Skin epidermis (tissue), 12 donors: ENCODE measurements around the gene ARHGEF10L.

Experiments
- H3K27ac ChIP-seq, 21 experiments: fragments of 200-600 bp; sonication (generic) in 11 of 21; one replicate each; pipeline ENCODE4 v1.5.0; 2020; ENCODE audit warnings: mild to moderate bottlenecking in 3 of 21, inconsistent platforms in 2 of 21, moderate library complexity in 2 of 21
- H3K4me3 ChIP-seq, 7 experiments: fragments of 200-600 bp; sonication (generic) in 2 of 7; one replicate each; pipeline ENCODE4 v1.5.0; 2020; ENCODE audit warnings: inconsistent platforms in 2 of 7, mild to moderate bottlenecking in 2 of 7, moderate library complexity in 1 of 7

Gene ARHGEF10L

DNA sequence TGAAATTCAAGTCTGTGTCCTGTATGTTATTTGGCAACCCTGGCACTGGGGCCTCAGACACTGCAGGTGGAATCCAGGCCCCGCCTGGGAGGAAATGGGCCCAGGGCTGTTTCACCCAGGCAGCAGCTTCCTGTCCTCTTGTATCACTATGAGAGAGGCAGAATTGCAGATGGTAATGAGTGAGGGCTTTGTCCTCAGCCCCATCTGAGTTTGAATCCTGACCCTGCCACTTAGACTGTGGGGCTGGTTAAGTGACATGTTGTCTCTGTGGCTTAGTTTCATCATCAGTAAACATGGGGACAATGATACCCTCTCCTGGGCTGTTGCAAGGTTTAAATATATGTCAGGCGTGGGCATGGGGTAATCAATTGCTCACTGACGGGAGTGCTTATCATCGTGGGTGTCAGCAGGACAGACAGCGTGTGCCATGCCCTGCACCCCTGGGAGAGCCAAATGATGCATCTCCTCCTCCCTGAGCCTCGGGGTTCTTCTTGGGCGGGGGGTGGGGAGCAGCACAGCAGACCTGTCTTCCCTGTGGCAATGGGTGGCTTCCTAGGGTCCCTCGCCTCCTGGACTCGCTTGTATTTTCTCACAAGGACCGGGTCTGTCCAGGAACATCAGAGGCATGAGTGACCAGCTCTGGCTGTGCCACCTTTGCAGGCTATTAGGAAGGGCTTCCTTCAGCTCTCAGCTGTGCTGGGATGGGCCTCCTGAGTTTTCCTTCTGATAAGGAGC lies 42.1 kb downstream of the ARHGEF10L start:
- H3K27ac ChIP-seq: peak overlapping the region in 11 of 21 experiments; percentile 13 to 61 (median 38)

DNA sequence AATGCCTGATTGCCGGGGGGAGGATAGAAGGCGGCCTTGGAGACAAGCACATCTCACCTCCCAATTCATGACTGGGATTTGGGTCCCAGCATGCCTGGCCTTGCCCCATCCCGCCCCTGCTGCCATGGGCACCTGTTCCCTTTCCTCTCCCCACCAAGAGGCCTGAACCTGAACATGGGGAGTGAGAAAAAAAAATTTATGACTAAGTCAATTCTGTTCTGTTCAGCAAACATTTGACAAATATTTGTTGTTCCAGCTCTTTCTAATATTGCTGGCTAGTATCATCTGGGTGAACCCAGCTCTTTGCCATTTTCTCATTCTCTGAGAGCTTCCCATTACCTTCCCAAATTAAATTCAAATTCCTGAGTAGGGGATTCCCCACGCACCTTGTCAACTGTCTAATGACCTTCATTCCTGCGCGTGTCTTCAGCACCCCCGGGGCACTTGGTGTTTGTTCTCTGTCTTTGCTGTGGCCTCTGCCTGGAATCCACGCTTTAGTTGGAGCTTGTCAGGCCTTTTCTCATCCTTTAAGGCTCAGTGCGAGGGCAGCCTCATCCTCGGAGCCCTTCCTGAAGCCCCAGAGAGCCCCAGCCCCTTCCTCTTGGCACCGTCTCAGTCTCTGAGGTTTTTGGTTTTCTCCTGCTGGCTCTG lies 42.8 kb downstream of the ARHGEF10L start:
- Histone ChIP-seq H3K4me3 (no peak overlapping the region), H3K27ac (peak overlapping the region in 12 of 21 experiments; percentile 13 to 61 (median 40))

More for the DNA sequence above, 42.1 kb downstream of the ARHGEF10L start:
- no peak overlapping the region for H3K4me3 ChIP-seq

DNA sequence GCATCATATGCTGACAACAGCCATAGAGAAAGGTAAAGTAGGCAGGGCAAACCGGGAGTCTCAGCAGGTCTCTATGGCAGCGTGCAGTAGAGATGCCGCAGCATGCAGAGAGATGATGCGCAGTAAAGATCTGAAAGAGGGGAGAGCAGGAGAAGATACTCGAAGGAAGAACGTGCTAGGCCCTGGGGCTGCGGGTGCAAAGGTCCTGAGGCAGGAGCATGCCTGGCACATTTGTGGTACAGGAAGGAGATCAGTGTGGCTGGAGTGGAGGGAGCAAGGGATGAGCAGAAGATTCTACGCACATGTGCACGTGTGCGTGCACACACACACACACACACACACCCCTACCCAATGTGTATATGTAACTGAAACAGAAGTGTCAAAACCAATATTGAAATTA lies 45.0 kb downstream of the ARHGEF10L start:
- Histone ChIP-seq H3K27ac (no peak overlapping the region), H3K4me3 (no peak overlapping the region)

DNA sequence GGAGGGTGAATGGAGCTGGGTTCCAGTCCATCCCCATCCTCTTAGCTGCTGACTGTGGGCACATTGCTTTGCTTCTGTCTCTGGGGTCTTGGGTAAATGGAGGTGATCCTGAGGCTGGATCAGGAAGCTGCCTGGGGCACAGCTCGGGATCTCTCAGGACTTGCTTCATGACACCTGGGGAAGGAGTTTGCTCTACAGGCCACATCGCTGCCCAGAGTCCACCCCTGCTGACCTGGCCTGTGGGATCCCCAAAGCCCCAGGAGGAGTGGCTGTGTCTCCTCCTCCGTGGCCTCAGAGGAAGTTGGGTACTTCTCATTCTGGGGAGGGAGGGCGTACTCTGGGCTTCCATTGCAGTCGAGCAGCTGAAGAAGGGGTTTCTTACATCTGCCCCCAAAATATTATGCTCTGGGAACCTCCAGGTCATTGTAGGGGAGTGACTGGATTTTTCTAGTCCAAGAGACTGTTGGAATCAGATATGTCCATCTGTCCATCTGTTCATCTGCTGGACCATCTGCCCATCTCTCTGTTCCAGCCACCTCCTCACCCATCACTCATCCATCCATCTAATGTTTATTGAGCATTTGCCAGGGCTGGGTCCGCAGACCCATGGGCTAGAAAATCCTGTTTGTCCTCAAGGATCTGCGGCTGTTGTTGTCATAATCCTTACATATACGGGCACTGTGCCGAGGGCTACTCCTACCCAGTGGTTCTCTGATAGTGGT lies 45.9 kb downstream of the ARHGEF10L start:
- Histone ChIP-seq H3K4me3 (no peak overlapping the region), H3K27ac (peak overlapping the region in 9 of 21 experiments; percentile 8 to 84 (median 30))

DNA sequence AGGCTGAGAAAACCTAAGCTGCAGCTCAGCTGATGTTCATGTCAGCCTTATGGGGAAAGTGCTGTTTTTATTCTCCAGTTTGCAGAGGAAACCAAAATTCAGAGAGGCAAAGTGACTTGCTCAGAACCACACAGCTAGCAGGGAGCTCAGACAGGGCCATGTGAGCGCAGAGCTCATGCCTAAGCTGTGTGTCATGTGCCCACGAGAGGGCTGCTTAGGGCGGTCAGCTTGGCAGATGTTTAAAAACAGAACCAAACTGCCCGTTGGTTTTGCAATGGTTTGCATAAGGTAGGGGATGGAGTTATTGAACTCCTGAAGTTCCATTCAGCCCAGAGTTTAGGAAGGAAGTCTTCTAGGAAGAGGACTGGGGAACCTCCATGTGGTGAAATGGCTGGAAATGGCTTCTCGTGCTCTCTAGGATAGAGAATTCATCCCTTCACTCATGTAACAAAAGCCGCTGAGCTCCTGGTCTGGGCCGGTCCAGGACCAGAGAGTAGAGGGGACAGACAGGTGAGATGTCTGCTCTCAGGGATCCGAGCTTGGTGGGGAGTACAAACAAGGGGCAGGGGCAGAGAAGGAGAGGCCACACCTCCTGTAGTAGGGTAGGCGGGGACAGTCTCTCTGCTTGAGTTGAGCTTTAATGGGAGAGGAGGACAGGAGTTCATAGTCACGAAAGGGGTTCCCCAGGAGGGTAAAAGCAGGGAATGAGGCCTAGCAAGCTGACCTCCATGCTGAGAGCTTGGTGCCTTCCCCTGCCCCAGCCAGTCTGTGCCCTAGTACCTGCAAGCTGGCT lies 46.9 kb downstream of the ARHGEF10L start:
- H3K4me3 ChIP-seq: no peak overlapping the region
- peak overlapping the region in 13 of 21 experiments; percentile 1 to 84 (median 37) for H3K27ac ChIP-seq

DNA sequence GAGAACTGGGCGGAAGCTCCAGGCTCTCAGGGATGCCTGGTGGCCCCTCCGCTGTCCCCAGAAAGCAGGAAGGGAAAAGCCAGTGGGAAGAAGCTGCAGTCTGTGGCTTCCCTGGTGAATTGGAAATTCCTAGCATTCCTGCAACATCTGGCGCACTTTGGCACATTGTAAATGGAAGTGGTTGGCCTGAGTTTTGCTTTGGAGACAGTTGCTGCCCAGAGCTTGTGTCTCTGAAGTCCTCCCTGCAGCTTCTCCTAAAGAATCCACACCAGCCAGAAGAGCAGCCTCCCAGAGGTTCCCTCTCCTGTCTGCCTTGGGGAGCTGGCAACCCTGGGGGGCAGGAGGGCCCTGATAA lies 48.2 kb downstream of the ARHGEF10L start:
- Histone ChIP-seq H3K4me3 (no peak overlapping the region), H3K27ac (peak overlapping the region in 19 of 21 experiments; percentile 44 to 84 (median 68))

DNA sequence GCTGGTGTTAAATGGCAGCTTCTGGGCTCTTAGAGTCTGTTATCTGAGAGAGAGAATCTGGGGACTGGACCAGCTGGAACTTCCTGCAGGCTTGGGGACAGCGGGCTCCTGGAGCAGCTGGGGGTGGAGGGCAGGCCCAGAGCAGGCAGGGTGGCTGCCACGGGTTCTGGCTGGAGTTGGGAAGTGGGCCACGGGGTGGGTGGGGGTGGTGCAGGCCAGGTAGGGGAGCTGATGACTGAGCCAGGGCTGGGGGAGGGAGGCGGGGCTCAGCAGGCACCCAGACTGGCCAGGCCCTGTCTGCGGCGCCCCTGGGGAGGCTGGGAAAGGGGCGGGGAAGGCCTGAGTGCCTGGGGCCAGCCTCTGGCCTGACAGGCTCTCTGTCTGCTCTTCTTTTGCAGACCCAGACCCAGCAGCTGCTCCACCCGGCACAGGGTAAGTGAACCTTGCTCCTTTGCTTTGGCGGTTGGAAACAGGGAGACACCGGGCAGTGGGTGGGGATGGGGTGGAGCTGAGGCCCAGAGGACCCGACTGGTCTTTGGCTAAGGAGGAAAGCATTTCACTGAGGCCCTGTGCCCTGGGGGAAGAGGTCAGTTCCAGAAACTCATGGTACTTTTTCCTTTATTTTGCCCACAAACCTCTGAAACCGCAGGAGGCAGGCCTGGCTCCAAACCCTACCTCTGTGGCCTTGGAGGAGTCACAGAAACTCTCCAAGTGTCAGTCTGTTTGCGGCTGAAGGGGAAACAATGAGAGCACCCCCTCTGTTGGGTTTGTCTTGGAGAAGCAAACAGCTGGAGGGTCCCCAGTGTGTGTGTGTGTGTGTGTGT lies 48.8 kb downstream of the ARHGEF10L start:
- H3K4me3 ChIP-seq: no peak overlapping the region
- peak overlapping the region in 20 of 21 experiments; percentile 42 to 84 (median 68) for H3K27ac ChIP-seq

DNA sequence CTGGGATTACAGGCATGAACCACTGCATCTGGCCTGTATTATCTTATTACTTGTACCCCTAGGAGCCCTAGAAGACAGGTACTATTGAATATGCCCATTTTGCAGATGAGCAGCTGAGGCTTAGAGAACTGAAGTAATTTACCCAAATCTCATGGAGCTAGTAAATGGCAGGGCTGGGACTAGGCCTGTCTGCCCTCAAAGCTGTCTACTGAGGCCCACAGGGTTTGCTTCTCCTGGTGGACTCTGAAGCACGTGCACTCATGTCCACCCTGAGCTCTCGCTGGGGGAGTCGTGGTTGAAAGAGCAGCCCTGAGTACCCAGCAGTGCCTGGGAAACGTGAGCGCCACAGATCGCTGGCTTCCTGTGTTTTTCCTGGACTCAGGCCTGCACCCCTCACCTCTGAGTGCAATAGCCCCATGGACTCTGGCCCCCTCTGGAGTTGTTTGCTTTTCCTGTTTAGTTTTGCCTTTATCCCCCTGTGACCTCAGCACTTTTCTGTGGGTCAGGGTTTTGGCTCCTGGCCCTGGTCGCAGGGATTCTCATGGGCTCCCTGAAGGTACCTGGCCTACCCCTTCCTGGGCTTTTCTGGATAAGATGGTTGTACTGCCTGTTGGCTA lies 52.4 kb downstream of the ARHGEF10L start:
- Histone ChIP-seq H3K27ac (peak overlapping the region in 1 of 21 experiments; percentile 3), H3K4me3 (no peak overlapping the region)

DNA sequence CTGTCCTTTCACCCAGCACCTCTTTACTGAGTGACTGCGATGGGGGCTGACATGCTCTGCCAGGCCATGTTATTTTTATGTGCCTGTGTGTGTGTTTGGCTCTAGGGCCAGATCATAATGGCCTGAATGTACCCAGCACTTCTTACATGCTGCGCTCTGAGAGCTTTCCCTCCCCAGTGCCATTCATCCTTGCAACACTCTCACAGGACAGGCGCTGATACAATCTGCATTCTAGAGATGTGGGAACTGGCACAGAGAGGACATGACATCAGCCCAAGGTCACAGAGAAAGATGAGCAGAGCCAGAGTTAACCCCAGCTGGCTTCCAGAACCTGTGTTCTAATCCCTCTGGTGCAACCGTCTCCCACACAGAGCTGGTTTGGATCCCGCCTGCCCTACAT lies 54.5 kb downstream of the ARHGEF10L start:
- Histone ChIP-seq H3K4me3 (no peak overlapping the region), H3K27ac (no peak overlapping the region)

DNA sequence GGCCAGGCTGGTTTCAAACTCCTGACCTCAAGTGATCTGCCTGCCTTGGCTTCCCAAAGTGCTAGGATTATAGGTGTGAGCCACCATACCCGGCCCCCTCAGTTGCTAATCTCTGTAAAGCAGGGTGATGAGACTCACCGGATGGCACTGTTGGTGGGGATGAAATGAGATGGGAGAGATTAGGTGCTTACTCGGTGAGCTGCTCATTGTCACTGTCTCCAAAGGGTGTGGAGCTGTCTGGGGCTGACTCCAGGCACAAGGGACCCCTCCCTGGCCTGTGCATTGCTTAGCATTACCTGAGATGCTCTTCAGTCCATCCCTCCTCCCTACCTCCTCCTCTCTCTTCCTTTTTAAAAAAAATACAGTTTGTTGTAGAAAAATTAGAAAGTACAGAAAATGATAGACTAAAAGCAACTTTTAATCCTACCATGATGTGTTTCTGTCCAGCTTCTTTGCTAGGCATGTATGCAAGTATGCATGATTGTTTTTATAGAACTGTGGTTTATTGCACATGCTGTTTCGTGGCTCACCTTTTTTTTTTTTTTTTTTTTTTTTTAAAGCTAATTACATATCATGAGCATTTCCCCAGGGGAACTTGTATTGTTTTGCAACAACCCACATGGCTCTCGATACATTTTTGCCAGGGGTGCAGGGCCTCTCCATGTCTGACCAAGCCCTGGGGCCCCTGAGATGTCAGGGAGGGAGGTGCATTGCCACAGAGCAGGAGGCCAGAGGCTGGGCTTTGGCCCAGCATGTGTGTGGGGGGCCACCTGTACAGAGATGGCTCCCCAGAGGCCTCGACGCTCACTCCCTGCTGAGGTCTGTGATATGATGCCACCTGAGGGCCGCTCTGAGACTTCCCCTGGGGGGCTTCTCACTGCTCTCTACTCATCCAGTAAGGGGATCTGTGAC lies 55.4 kb downstream of the ARHGEF10L start:
- H3K4me3 ChIP-seq: no peak overlapping the region
- H3K27ac ChIP-seq: no peak overlapping the region

DNA sequence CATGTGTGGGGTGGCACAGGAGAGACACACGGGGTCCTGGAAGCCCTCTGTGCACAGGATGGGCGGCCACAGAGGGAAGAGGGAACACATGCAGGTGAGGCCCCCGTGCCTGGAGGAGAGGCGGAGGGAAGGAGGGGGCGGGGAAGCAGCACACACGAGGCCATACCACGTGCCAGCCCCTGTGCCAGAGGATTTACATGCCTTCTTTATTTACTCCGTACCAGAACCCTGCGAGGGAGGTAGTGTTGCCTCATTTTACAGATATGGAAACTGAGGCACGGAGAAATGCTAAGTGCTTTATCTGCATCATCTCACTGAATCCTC lies 56.1 kb downstream of the ARHGEF10L start:
- Histone ChIP-seq H3K4me3 (no peak overlapping the region), H3K27ac (no peak overlapping the region)

DNA sequence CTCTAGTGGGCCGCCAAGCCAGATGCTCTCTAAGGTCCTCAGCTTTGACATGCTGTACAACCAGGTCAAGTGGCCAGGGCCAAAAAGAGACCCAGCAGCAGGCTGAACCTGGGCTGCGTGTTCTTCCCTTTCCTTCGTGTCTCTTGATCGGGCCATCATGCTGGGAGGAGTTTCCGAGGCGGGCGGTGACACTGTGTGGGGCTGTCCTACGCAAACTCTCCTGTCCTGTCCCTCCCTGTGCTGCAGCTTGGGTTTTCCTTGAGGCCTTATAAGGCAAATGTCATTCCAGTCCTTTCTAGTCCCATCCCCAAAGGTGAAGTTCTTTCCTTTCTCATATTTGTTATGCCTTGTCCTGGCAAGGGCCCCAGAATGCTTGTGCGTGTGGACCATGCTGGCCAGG lies 56.7 kb downstream of the ARHGEF10L start:
- no peak overlapping the region for H3K4me3 ChIP-seq
- H3K27ac ChIP-seq: no peak overlapping the region

DNA sequence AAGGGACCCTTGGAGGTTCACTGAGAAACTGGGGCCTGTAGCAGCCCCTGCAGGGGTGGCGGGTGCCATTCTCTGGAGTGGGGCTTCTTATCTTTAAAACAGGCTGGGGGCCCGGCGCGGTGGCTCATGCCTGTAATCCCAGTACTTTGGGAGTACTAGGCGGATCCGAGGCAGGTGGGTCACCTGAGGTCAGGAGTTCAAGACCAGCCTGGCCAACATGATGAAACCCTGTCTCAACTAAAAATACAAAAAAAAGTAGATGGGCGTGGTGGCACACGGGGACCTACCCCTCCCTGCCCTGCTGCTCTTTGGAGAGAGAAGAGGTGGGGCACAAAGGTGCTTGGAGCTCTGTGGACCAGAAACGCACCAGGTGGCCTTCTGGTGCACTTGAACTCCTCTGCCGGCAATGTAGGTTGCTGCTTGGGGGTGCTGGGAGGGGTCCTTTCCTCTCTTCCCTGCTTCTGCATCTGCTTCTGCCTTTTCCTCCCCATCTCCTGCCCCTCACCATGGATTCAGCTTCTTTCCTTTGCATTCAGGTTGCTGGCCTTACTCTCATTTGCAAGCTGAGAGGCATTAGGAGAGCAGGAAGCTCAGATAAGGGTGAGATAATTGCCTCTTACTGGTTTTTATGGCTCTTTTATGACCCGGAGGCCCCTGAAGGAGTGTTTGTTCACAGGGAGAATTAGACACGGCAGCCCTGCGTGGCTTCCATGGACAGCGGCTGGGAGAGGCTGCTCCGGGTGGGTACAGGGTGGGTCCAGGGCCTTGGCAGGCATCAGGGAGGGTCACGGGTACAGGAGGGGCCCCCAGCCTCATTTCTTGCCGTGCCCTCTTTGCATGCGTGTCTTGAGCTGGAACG lies 57.4 kb downstream of the ARHGEF10L start:
- H3K27ac ChIP-seq: peak overlapping the region in 1 of 21 experiments; percentile 43
- H3K4me3 ChIP-seq: no peak overlapping the region

DNA sequence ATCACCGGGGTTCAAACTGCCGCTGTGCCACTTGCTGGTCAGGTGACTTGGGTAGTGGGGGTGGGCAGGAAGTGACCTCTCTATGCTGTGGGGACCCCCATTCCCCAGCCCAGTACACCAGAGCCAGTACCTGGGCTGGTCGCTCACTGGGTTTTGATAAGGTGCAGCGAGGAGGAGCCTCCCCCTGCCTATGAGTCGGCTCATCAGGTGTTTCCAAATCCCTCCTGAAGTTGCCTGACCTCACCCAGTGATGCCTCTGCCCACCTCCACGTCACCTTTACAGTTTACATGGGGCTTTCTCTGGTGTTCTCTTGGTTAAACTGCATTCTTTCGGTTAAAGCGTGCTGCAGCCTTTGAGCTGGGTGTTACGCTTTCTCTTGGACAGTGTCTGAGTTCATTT lies 58.2 kb downstream of the ARHGEF10L start:
- no peak overlapping the region for H3K4me3 ChIP-seq
- no peak overlapping the region for H3K27ac ChIP-seq

DNA sequence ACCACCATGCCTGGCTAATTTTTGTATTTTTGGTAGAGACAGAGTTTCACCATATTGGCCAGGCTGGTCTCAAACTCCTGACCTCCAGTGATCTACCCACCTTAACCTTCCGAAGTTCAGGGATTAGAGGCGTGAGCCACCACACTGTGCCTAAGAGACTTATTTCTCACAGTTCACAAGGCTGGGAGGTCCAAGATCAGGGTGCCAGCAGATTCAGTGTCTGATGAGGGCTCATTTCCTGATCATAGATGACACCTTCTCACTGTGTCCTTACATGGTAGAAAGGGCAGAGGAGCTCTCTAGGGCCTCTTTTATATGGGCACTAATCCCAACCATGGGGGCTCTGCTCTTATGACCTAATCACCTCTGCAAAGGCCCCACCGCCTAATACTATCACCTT lies 58.8 kb downstream of the ARHGEF10L start:
- Histone ChIP-seq H3K4me3 (no peak overlapping the region), H3K27ac (no peak overlapping the region)

DNA sequence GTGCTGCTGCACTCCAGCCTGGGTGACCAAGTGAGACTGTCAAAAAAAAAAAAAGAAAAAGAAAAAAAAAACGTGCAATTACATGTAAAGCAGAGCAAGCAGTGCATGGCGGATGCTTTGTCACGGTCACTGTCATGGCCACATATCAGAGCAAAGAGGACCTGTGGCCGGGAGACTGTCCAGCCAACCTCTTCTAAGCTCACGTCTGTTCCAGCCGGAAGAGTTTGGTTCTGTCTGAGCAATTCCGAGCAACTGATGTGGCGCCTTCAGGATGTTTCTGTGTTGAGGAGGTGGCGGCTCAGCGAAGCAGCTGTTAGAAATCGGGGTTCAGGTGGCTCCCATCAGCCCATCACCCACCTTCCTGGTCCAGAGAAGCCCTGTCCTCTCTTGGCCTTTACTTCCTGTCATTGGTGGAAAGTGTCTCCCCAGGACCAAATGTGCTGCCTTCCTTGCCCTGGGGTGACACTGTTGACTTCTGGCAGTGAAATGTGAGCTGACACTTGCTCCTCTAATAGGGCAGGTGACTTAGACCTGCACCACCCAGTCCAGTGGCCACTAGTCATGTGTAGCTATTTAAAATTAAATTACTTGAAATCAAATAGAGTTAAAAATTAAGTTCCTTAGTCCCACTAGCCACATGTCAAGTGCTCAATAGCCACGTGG lies 59.9 kb downstream of the ARHGEF10L start:
- Histone ChIP-seq H3K27ac (no peak overlapping the region), H3K4me3 (no peak overlapping the region)

DNA sequence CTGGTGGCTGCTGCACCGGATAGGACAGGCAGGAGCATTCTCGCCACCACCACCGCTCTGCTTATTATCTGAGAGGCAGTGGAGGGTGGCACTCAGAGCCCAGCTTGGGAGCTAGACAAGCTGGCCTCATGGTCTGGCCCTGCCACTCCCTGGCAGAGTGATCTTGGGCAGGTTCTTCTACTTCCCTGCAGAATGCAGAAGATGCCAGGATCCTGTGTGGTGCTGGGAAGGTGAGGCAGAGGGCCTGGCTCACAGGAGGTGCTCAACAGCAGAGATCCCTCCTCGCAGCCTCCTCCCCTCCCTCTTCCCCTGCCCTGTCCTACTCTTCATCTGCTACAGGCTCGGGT lies 60.4 kb downstream of the ARHGEF10L start:
- H3K27ac ChIP-seq: no peak overlapping the region
- H3K4me3 ChIP-seq: no peak overlapping the region
